ENCODE data around the gene CRBN. TPM values are rescaled to one million over a fixed set of nuclear protein-coding genes. Genes with fewer than 3 reads are reported as not detected.

Gene CRBN
- total and polyA plus RNA-seq, 2 donors (not counting 3 experiments of a cell fraction or from before 2014, with no cell fraction given), result 25.2 to 36.1 TPM

GRCh38 chr3:3227640-3228039, 48.1 kb upstream of the CRBN start:
- BruUV-seq (replicated peaks), result no TSS peak
- Histone ChIP-seq H3K9me3 (replicated peaks; ENCODE audit: control insufficient read depth, insufficient read depth, low read length) (peaks cover 2% of the 10 kb centered on the region), H4K20me1 (replicated peaks; ENCODE audit: control insufficient read depth, extremely low read depth, insufficient read depth, low read length) (no peaks in the 10 kb centered on the region), H3K27ac (ENCODE audit: insufficient read depth, low read depth, low read length) (no peak overlapping the region), H3K4me3 (replicated peaks in 1 of 3; ENCODE audit: insufficient read depth in 1 of 3, low read depth in 1 of 3, low read length in 3 of 3) (no peak overlapping the region), H2AFZ (ENCODE audit: low read depth, low read length) (no peak overlapping the region), H3K36me3 (ENCODE audit: control insufficient read depth in 2 of 2, extremely low read depth in 1 of 2, insufficient read depth in 2 of 2, low read length in 2 of 2) (no peaks in the 10 kb centered on the region), H3K4me1 (ENCODE audit: control insufficient read depth, extremely low read depth, insufficient read depth, low read length) (no peaks in the 10 kb centered on the region), H3K79me2 (ENCODE audit: control insufficient read depth, insufficient read depth, low read length) (no peaks in the 10 kb centered on the region), H3K9me1 (replicated peaks; ENCODE audit: control insufficient read depth, extremely low read depth, insufficient read depth, low read length) (no peaks in the 10 kb centered on the region), H3K4me2 (ENCODE audit: insufficient read depth, low read length) (no peak overlapping the region), H3K9ac (replicated peaks; ENCODE audit: extremely low read depth, insufficient read depth, low read length) (no peak overlapping the region), H3K27me3 (ENCODE audit: control insufficient read depth in 2 of 2, insufficient read depth in 2 of 2, low read length in 2 of 2) (no peaks in the 10 kb centered on the region)
- DNase-seq (ENCODE audit: low read depth, low spot score) (no peak), FAIRE-seq (no peak)
- dilution Hi-C loops (cut with MboI; ENCODE audit: extremely low pct_ligation_motif_present, low sequenced_read_pairs), result no loop called here
- ChIA-PET CTCF (no interaction called here), POLR2A (no interaction called here)
- intact Hi-C loops (cut with micrococcal nuclease), result no loop called here
- no peak for TF ChIP-seq MYC (IDR thresholded peaks at IDR 0.05; ENCODE audit: low read depth, low read length)
- TF ChIP-seq GATA2 (IDR thresholded peaks at IDR 0.05; ENCODE audit: insufficient read depth, insufficient read length, low read depth, low read length), result no peak
- no peak for TF ChIP-seq POLR2A (IDR thresholded peaks at IDR 0.05; ENCODE audit: low read depth, low read length)
- no peak for TF ChIP-seq FOS (IDR thresholded peaks at IDR 0.05; ENCODE audit: borderline replicate concordance, insufficient read depth, low read length)
- TF ChIP-seq CTCF (IDR thresholded peaks at IDR 0.05; ENCODE audit: extremely low read depth in 1 of 2, insufficient read depth in 1 of 2, low read depth in 1 of 2, low read length in 2 of 2), result no peak

GRCh38 chr3:3221528-3221927, 42.0 kb upstream of the CRBN start:
- DNase-seq (ENCODE audit: low read depth, low spot score) (no peak), FAIRE-seq (no peak)
- H3K9me3 ChIP-seq (replicated peaks; ENCODE audit: control insufficient read depth, insufficient read depth, low read length), result no peaks in the 10 kb centered on the region
- H3K9me1 ChIP-seq (replicated peaks; ENCODE audit: control insufficient read depth, extremely low read depth, insufficient read depth, low read length), result no peaks in the 10 kb centered on the region
- no peak overlapping the region for H3K4me2 ChIP-seq (ENCODE audit: insufficient read depth, low read length)
- no peak overlapping the region for H3K4me3 ChIP-seq (replicated peaks in 1 of 3; ENCODE audit: insufficient read depth in 1 of 3, low read depth in 1 of 3, low read length in 3 of 3)
- H3K9ac ChIP-seq (replicated peaks; ENCODE audit: extremely low read depth, insufficient read depth, low read length), result no peak overlapping the region
- TF ChIP-seq POLR2AphosphoS5 (IDR thresholded peaks at IDR 0.05; ENCODE audit: insufficient read depth, low read depth, low read length) (no peak), GATA2 (IDR thresholded peaks at IDR 0.05; ENCODE audit: insufficient read depth, insufficient read length, low read depth, low read length) (no peak), POLR2A (IDR thresholded peaks at IDR 0.05; ENCODE audit: low read depth, low read length) (no peak), CTCF (IDR thresholded peaks at IDR 0.05; ENCODE audit: extremely low read depth in 1 of 2, insufficient read depth in 1 of 2, low read depth in 1 of 2, low read length in 2 of 2) (no peak), FOS (IDR thresholded peaks at IDR 0.05; ENCODE audit: borderline replicate concordance, insufficient read depth, low read length) (no peak), MAX (IDR thresholded peaks at IDR 0.05; ENCODE audit: insufficient read depth, insufficient read length) (no peak), EZH2 (IDR thresholded peaks at IDR 0.05; ENCODE audit: borderline replicate concordance, low read depth, low read length, severe bottlenecking) (no peak), JUN (IDR thresholded peaks at IDR 0.05; ENCODE audit: borderline replicate concordance, insufficient read depth, insufficient read length, low read depth) (no peak), MYC (IDR thresholded peaks at IDR 0.05; ENCODE audit: low read depth, low read length) (no peak)
- dilution Hi-C loops (cut with MboI; ENCODE audit: extremely low pct_ligation_motif_present, low sequenced_read_pairs), result no loop called here
- intact Hi-C loops (cut with micrococcal nuclease), result no loop called here
- H3K27ac ChIP-seq (ENCODE audit: insufficient read depth, low read depth, low read length), result no peak overlapping the region
- no peaks in the 10 kb centered on the region for H3K79me2 ChIP-seq (ENCODE audit: control insufficient read depth, insufficient read depth, low read length)
- no peak overlapping the region for H2AFZ ChIP-seq (ENCODE audit: low read depth, low read length)
- H3K4me1 ChIP-seq (ENCODE audit: control insufficient read depth, extremely low read depth, insufficient read depth, low read length), result no peaks in the 10 kb centered on the region
- ChIA-PET CTCF (no interaction called here), POLR2A (no interaction called here)
- H3K36me3 ChIP-seq (ENCODE audit: control insufficient read depth in 2 of 2, extremely low read depth in 1 of 2, insufficient read depth in 2 of 2, low read length in 2 of 2), result no peaks in the 10 kb centered on the region
- no TSS peak for BruUV-seq (replicated peaks)
- no peaks in the 10 kb centered on the region for H3K27me3 ChIP-seq (ENCODE audit: control insufficient read depth in 2 of 2, insufficient read depth in 2 of 2, low read length in 2 of 2)
- no peaks in the 10 kb centered on the region for H4K20me1 ChIP-seq (replicated peaks; ENCODE audit: control insufficient read depth, extremely low read depth, insufficient read depth, low read length)
